T-helper 9 cell (primary cell): ENCODE data around the gene AKT1.
"Not testable (repeated sequence)": the region's sequence is repeated elsewhere in the genome, so short reads cannot be mapped to it uniquely, and the experiment has no call there.

Experiments
- DNase-seq: peaks from one replicate; pipeline ENCODE4 v3.0.0-alpha.2; 2020

The AKT1 gene

DNA sequence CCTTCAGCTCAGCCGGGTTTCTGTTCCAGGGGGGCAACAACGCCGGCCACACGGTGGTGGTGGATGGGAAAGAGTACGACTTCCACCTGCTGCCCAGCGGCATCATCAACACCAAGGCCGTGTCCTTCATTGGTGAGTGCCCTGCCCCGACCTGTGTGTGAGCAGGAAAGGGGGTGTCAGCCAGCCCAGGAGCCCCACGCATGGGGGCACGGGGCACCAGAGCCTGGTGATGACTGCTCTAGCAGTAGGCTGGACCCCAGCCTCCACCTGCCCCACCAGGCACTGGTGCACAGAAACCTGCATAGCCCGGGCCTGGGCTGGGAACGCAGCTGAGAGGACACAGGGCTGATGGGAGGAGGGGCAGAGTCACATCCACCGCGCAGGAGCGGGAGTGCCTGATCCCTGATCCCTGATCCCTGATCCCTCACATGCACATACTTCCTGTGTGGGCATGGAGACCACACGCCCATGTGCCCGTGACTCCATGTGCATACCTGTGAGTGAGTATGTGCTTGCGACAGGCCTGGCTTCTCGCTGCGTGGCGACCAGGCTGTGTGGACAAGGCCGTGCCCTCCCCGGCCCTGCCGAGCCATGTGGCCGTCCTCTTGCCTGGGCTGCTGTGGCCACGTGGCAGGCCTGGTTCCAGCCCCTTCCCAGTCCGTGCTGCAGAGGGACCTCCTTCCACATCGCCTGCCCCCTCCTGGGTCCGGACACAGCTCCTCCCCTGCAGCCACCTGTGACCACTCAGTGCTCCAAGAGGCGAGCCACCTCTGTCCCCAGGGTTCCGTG, 60.4 kb downstream of the AKT1 start:
- no peak for DNase-seq

DNA sequence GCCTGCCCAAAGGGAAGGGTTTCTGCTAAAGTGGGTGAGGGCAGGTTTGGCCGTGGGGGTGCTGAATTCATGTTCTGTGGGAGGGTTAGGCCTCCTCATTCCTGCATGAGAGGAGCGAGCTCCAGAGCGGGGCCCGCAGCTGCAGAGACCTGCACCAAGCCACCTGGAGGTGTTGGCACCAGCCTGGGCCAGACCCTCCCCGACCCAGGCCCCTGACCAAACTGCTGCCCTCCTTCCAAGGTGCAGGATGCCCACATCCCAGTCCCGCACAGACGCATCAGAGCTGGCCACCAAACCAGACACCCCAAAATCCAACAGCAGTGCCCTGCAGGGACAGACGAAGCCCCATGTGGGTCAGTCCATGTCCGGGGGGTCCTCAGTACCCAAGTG, 61.0 kb downstream of the AKT1 start:
- DNase-seq: no peak

DNA sequence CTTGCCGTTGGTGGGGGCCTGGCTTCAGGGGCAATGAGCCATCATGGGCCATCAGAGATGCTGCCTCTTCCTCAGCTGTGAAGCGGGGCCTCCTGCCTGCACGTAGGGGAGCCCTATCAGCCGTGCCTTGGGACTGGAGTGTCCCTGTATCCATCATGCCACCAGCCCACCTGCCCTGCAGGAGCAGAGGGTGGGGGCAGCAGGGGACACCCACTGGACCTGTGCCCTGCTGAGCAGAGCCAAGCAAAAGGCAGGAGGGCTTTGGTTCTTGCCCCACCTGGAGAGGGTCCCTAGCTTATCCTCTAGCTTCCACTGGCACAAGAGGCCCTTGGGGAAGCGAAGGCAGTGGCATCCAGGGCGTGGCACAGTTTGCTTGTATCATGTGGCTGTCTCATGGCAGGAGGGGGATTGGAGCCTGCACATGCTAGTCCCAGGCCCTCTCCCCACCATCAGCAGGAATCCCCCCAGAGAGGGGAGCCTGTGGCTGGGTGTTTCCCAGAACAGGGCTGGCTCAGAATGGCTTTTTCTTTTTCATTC, 61.4 kb downstream of the AKT1 start:
- DNase-seq: no peak

DNA sequence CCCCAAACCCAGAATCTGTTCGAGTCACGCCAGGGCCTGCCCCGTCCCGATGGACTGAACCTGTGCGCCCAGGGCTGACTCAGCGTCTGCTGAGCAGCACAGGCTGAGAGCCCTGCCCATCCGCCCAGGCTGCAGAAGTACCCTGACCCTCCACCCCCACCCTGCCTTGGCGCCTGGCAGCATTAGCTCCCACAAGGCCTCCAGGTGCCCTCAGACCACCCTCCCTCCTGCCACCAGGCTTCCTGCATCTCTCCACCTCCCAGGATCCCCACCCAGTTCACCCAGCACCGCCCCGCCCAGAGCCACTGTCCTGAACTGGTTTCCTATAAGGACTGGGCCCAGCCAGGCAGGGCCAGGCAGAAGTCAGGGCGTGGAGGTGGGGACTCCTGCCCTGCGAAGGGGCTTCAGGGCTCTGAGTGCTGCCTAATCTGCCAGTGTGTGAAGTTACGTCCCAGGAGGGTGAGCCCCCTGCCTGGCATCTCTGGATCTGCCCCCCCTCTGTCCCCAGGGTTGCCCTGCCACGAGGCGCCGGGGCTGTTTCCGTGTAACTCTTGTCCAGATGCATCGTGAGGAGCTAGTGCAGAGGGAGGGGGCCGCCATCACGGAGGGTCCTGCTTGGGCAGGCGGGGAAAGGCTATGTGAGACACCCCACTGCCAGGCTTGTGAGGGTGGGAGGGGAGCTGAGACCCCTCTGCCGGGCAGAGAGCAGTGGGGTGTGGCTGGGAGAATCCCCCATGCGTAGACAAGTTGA, 62.4 kb downstream of the AKT1 start:
- no peak for DNase-seq

DNA sequence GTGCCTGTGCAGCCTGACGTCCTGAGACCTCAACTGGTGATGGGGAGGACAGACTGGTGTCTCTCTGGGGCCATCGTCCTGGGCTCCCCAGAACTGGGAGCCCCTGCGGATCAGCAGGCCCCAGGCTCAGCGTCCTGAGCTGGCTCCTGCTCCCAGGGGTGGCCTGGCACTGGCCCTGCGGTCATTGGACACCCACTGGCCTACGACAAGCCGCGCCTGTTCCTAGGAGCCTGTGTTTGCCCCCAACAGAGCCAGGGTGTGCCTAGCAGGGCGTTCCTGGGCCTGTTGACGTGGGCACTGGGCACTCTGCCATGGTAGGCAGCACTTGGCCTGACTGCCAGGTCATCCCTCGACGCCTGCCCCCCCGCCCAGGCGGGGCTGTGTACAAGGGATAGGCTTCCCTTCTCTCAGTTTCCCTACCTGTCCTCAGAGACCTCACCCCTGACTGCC, 63.2 kb downstream of the AKT1 start:
- DNase-seq: no peak

DNA sequence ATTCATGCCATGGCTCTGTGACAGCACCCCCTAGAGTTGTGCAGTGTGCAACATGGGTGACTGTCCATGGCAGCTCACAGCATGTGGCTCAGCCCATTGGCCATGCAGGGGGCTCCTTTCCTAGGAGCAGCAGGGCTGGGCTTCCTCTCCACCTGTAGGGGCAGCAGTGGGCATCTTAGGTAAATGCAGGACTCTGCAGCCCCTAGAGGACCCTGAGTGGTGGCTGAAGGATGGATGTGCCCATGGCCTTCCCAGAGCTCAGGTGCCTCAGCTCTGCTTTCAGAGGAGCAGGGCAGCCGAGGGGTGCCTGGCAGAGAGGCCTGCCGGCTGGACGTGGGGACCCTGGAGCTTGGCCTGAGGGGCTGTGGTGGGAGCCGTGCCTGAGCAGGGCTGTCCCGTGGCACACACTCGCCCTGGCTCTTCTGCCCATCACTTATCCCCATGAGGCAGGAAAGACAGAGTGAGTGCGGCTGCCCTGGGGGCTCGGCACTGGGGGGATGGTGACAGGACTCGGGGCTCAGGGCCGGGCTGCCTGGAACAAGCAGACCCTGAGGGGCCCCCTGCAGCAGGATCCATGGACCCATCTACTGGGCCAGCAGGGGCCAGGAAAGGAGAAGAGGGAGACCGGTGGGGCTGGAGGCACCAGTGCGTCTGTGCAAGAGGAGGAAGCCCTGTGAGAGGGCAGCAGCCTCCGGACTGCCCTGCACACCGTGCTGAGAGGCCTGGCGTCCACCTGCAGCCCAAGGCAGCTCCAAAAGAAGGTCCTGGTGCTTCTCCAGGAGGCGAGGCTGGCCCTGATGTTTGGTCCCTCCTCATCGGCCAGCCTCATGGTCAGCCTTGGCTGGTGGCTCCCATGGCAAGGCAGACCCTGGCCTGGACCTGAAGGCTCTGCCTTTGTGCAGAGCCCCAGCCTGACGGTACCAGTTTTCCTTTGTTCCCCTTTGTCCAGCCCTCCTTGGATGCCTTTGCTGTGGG, 63.9 kb downstream of the AKT1 start:
- DNase-seq: no peak

GRCh38 chr14:104730487-104730886, 65.1 kb downstream of the AKT1 start:
- DNase-seq: no peak

GRCh38 chr14:104729835-104730181, 65.7 kb downstream of the AKT1 start:
- DNase-seq: no peak

DNA sequence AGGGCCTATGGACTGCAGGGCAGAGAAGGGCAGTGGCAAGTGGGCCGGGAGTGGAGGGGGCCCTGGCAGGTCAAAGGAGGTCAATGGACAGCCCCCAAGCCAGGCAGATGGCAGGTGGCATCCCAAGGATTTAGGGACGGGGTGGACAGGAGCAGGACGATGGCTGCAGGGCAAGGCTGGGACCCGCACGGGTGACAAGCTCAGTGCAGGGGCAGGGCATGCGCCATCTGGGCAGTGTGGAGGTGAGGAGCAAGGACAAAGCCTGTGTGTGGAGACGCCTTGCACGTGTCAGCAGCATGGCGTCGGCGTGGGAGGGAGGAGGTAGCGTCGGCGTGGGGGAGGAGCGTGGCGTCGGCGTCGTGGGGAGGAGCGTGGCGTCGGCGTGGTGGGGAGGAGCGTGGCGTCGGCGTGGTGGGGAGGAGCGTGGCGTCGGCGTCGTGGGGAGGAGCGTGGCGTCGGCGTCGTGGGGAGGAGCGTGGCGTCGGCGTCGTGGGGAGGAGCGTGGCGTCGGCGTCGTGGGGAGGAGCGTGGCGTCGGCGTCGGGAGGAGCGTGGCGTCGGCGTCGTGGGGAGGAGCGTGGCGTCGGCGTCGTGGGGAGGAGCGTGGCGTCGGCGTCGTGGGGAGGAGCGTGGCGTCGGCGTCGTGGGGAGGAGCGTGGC, 66.2 kb downstream of the AKT1 start:
- DNase-seq: not testable (repeated sequence)

DNA sequence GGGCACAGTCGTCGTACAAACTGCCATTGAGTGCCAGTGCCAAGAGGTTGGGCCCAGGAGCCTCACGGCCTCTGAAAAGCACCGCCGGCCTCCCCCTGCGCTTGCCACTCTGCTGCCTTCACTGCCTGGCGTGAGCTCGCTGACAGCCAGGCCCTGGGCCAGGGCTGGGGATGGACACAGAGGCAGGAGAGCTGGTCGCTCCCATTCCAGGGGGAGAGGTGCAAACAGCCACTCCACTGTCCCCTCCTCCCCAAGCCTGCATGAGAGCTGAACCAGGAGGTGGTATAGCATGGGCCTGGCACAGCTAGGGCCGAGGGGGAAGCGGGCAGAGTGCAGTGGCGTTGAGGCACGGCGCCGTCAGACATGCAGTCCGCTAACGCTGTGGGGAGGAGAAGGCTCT, 66.9 kb downstream of the AKT1 start:
- no peak for DNase-seq

DNA sequence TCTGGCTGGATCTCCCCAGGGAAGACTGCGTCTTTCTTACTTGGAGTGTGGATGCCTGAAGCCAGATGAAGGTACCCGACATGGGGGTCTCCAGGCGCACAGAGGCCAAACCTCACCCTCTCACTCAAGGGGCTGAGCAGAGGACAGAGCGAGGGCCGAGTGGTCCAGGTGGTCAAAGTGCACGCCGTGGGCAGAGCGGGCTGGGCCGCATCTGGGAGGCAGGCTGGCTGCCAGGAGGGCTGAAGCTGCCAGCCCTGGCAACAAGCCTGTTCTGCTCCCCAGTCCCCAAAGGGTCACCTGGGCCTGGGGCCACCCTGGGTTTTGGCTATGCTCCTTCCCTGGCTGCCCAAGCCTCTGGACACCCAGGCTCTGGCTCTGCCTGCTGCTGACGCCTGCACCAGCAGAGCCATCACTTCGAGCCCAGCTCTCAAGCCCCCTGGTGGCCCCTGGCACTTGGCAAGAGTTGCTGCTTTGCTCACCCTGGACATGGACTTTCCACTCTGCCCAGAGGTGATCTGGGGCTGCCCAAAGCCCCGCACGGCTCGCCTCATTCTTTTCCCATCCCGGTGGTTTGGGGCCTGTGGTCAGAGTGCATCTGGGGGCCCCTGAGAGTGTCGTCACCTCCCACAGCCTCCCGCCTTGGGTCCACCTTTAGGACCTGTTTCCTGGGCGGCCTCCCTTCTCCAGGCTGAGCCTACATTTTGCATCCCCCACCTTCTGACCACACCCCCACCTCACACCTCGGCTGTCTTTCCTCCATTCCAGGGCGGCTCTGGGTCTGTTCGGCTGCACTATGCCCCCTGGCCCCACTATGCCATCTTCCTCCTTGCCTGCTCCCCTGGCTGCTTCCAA, 68.7 kb downstream of the AKT1 start:
- no peak for DNase-seq

DNA sequence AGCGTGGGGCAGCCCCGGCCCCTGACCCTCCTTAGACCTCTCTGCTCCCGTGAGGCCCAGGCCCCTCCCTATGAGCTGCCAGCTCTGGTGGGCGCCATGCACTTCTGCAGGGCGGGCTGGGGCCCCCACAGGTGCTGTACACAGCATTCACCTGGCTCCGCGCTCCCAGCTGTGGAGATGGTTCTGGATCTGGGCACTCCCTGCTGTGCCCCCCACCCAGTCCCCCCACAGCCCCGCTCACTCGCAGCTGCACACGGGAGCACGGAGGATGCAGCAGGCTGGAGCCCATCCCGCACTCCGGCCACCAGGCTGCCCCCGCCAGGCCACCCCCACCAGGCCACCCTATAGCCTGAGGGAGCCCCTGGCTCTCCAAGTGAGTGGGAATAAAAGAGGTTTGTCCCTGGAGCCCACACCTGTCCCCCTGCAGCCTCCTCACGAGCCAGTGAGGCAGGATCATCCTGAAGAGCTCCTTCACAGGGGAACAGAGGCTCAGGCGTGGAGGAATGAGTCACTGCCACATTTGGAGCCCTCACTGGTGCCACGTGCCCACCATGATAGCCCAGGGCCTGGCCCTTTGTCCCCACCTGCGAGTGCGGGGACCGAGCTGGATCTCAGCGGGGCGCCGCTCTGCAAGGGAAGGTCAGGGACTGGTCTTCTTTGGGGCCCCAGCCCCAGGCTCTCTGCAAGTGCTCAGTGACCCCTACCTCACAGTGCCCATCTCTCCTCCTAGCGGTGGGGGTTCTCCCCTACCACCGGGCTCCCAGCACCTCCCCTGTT, 69.6 kb downstream of the AKT1 start:
- no peak for DNase-seq

DNA sequence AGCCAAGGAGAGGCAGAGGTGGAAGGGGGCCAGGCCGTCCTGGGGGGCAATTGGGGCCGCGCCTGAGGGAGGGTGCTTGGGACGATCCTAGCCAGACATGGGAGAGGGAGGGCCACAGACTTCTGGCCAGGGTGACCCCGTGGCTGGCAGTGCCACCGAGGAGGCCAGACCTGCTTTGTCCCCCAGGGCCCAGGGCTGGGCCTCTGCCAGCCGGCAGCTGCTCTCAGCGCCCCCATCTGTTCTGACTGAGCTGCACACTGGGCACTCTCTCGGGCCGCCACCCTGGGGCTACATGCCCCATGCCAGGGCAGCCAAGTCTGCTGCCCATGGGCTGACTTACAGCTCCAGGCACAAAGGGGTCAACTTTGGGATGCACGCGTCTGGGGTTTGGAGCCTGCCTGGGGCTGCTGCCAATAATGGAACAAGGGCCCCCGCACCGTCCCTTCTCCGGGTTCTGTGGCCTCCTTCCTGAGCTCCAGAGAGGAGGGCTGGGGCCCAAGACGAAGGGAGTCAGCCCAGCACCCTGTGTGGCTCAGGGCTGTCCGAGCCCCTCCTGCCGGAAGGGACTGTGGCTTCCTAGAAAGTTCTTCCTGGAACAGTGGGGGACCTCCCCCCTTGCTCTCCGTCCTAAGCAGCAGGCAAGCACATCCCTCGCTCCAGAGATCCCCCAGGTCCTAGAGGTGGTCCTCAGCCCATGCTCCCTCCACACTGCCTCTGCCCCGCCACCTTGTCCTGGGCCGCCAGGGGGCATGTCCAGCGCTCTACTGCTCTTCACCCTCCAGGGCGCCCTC, 70.4 kb downstream of the AKT1 start:
- DNase-seq: no peak

- no peak for DNase-seq
Observed at GRCh38 chr14:104724407-104724980, 71.1 kb downstream of the AKT1 start.

- DNase-seq: peak; percentile 57
Observed at GRCh38 chr14:104723651-104724406, 71.7 kb downstream of the AKT1 start, which contains the start of gene ADSS1. TSS of gene ADSS1 (plus strand) at chr14:104724229. CDS start at chr14:104724271, 42 bp downstream.

- DNase-seq: no peak
Observed at GRCh38 chr14:104722938-104723650, 72.5 kb downstream of the AKT1 start.
